ENCODE measurements around the gene KLHL14.

GRCh38 chr18:32669549-32670165, 103.2 kb downstream of the KLHL14 start:
- TF ChIP-seq, protein P1, sequence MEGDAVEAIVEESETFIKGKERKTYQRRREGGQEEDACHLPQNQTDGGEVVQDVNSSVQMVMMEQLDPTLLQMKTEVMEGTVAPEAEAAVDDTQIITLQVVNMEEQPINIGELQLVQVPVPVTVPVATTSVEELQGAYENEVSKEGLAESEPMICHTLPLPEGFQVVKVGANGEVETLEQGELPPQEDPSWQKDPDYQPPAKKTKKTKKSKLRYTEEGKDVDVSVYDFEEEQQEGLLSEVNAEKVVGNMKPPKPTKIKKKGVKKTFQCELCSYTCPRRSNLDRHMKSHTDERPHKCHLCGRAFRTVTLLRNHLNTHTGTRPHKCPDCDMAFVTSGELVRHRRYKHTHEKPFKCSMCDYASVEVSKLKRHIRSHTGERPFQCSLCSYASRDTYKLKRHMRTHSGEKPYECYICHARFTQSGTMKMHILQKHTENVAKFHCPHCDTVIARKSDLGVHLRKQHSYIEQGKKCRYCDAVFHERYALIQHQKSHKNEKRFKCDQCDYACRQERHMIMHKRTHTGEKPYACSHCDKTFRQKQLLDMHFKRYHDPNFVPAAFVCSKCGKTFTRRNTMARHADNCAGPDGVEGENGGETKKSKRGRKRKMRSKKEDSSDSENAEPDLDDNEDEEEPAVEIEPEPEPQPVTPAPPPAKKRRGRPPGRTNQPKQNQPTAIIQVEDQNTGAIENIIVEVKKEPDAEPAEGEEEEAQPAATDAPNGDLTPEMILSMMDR (IDR thresholded peaks at IDR 0.05): no peak
- no peak for TF ChIP-seq EZH2 (IDR thresholded peaks at IDR 0.05; ENCODE audit: borderline replicate concordance, insufficient read depth, low read depth, low read length, poor library complexity, severe bottlenecking)
